HG03354 (cell line): ENCODE results near the gene DMD.

Experiments
- ATAC-seq: cut with Tn5 transposase; IDR thresholded peaks from one replicate; pipeline ENCODE4 v1.9.1; 2021; ENCODE audit warnings: mild to moderate bottlenecking; ENCODE audit not compliant: unreplicated experiment, poor library complexity, severe bottlenecking

Gene DMD

DNA sequence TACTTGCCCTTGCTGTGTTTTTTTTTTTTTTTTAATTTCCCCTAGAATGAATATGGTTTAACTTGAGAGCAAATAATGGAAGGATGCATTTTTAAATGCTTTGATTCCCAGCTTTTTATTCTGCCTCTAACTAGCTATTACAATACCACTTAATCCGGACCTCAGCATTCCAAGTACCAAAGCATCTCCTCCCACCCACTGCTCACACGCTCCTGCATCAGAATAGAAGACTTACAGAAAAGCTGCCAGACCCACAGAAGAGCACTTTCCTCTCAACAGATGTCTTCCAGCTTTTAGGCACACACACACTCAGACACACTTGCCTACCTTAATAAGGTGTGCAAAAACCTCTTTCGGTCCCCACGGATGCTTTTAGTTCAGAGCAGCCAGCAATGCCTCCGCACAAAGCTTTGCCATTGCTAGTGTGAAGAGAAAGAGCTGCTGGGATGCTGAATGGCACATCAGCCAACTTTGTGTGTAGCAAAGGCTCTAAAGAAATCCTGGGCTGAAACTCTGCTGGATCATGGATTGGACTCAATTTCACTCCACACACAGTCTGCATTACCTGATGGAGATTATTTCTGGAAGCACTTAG lies 1056.2 kb downstream of the DMD start:
- no peak for ATAC-seq

GRCh38 chrX:32153585-32153984 lies 1057.8 kb downstream of the DMD start:
- ATAC-seq = no peak

DNA sequence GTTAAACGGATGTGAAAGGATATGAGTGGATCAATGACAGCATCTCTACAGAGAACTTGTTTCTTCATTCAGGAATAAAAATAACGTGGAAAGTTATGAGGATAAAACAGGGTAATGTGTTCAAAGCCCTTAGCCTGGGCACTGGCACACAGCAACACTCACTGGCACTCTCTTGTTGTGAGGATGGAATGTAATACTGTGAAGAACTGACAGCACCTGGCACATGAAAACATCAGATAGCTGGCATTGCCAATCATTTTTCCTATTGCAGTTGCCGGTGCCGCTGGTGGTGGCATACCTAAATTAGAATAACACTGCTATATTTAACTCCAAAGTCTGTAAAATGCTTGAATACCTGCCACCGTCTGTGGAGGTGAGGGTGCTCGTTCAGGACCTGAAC lies 1061.2 kb downstream of the DMD start:
- ATAC-seq = no peak

- no peak for ATAC-seq
These were observed 1069.5 kb downstream of the DMD start for GRCh38 chrX:32141841-32142240.

GRCh38 chrX:32139476-32139875 lies 1071.9 kb downstream of the DMD start:
- ATAC-seq = no peak

DNA sequence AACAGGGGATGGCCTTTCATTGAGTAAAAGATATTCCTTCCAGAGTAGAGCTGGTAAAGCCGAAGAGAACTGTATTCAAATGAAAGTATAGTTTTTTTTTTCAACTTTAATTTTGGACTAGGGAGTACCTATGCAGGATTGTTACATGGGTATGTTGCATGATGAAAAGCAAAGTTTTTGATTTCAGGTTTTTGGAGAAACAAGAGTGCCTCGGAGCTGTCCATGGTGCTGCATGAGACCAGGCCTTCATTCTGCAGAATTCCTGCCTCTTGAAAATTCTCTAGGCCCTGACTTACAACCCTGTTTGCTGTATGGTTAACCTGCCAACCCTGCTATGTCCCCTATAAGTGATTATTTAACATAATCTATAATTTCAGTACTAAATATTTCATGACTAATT lies 1073.8 kb downstream of the DMD start:
- no peak for ATAC-seq

GRCh38 chrX:32126997-32127396 lies 1084.4 kb downstream of the DMD start:
- ATAC-seq = no peak

GRCh38 chrX:32118832-32119231 lies 1092.5 kb downstream of the DMD start:
- no peak for ATAC-seq

GRCh38 chrX:32116047-32116446 lies 1095.3 kb downstream of the DMD start:
- no peak for ATAC-seq

DNA sequence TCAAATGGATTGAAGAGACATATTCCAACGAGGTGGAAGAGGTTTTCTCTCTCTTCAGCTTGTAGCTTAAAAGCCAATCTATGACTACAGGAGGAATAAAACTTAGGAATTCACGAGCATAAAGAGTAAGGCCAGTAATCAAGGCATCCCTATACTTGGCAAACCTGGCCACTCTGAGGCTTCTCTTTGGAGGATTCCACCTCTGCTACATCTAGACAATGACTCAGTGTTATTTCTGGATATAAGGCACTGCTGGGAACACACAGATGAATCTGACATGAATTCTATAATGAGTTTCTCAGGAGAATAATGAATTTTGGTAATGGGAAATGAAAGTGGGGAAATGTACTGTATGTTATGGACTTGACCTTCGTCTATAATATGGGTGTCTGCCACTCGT lies 1123.7 kb downstream of the DMD start:
- ATAC-seq = no peak

GRCh38 chrX:32084757-32085156 lies 1126.6 kb downstream of the DMD start:
- ATAC-seq = no peak

DNA sequence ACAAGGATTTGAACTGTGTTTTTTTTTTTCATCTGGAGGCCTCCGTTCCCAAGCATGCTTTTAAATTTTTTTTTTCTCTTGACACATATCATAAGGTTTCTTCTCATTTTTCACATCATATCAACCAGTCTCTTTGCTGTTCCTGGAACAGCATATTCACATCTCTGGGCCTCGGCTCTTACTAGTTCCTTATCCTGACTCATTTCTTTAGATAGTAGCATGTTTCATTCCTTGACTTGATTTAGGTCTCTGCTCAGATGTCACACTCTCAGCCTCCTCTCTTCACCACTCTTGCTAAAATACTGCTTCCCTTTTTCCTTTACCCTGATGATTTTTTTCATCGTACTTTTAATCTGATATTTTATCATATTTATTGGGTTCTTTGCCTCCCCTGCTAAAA lies 1163.1 kb downstream of the DMD start:
- no peak for ATAC-seq

GRCh38 chrX:32045149-32045548 lies 1166.2 kb downstream of the DMD start:
- ATAC-seq = no peak

- ATAC-seq = no peak
These were observed 1170.2 kb downstream of the DMD start for GRCh38 chrX:32041181-32041580.

GRCh38 chrX:32026772-32027171 lies 1184.6 kb downstream of the DMD start:
- no peak for ATAC-seq

- no peak for ATAC-seq
These were observed 1187.3 kb downstream of the DMD start for GRCh38 chrX:32024072-32024471.

- ATAC-seq = no peak
These were observed 1195.2 kb downstream of the DMD start for GRCh38 chrX:32016195-32016594.

- ATAC-seq = no peak
These were observed 1200.4 kb downstream of the DMD start for GRCh38 chrX:32010948-32011347.

- ATAC-seq = no peak
These were observed 1201.1 kb downstream of the DMD start for GRCh38 chrX:32010212-32010611.

DNA sequence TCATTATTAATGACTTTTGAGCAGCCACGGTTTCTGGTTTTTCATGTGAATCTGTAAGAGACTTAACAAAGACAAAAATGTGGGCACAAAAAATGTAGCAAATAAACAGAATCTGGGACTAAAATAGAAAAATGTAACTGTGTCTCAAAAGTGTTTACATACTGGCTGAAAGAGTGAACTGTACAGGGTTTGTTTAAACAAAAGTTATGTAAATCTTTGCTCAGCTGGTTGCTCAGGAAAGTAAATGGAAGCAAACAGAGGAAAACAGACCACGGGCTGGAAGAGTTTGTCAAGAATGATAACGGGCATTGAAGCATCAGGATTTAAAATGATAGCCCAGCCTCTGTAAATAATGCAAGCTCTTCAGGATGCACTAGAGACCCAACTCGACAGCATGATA lies 1217.7 kb downstream of the DMD start:
- no peak for ATAC-seq

- ATAC-seq = no peak
These were observed 1222.4 kb downstream of the DMD start for GRCh38 chrX:31988975-31989374.

- ATAC-seq = no peak
These were observed 1229.7 kb downstream of the DMD start for GRCh38 chrX:31981546-31982062.
